Left lung (tissue), 10 donors: ENCODE measurements around the gene DDX60. TPM values are rescaled to one million over a fixed set of nuclear protein-coding genes. Genes with fewer than 3 reads are reported as not detected.

Source experiments
- ATAC-seq: fragments of 200-7000 bp; cut with Tn5 transposase; one replicate; pipeline ENCODE4 v1.9.1; 2020; ENCODE audit warnings: moderate library complexity
- DNase-seq, 4 donors: peaks; one replicate each; pipeline ENCODE4 v3.0.0-alpha.2; 2013 to 2020
- H3K27ac ChIP-seq, 2 donors: fragments of 200-600 bp; sonication (generic) in 1 of 2; one replicate each; pipeline versions ENCODE4 v1.5.0 to v1.8.0; 2020 to 2021
- H3K27me3 ChIP-seq, 2 donors: fragments of 200-600 bp; sonication (generic) in 1 of 2; one replicate each; pipeline versions ENCODE4 v1.5.0 to v1.8.0; 2020 to 2021
- H3K36me3 ChIP-seq, 2 donors: fragments of 200-600 bp; sonication (generic) in 1 of 2; one replicate each; pipeline versions ENCODE4 v1.5.0 to v1.8.0; 2020 to 2021
- H3K4me1 ChIP-seq, 2 donors: fragments of 200-600 bp; one replicate each; pipeline ENCODE4 v1.8.0; 2021
- H3K4me3 ChIP-seq, 2 donors: fragments of 200-600 bp; sonication (generic) in 1 of 2; one replicate each; pipeline versions ENCODE4 v1.5.0 to v1.8.0; 2020 to 2021; ENCODE audit warnings: mild to moderate bottlenecking in 1 of 2
- H3K9me3 ChIP-seq, 2 donors: fragments of 200-600 bp; sonication (generic) in 1 of 2; one replicate each; pipeline versions ENCODE4 v1.5.0 to v1.8.0; 2020 to 2021
- intact Hi-C, 2 donors: fragments of 100-400 bp; cut with DNase I; formaldehyde crosslinking; loops; one replicate each; pipeline versions ENCODE4 v1.11.2 to v1.14.2; 2022
- polyA plus RNA-seq, 6 donors: library from polyadenylated mRNA; unstranded; fragments of 120-200 nt; gene quantifications; one replicate each; pipeline ENCODE4 v1.2.1, GENCODE V29; 2013; ENCODE audit not compliant: insufficient read length in 6 of 6
- total RNA-seq, 2 donors: library from RNA; stranded (reverse); fragmentation: NEBNext Ultra II Directional; extraction: Animal tissue kit (Norgen Biotek cat#: 25700); gene quantifications; one replicate each; pipeline ENCODE4 v1.2.1, GENCODE V29; 2021
- TF ChIP-seq, protein P1 (sequence below), 2 donors: fragments of 200-600 bp; sonication (generic) in 1 of 2; IDR thresholded peaks; one replicate each; pipeline versions ENCODE4 v1.5.0 to v1.8.0; 2021; ENCODE audit warnings: antibody characterized with exemption in 2 of 2
- donor health status: DM: no; HTN: yes; CAD: no.
- donor health status: DM: no; HTN: no; CAD: no.

Gene DDX60
- total and polyA plus RNA-seq, 8 donors, result 19.0 to 32.4 (median 22.7) TPM

DNA sequence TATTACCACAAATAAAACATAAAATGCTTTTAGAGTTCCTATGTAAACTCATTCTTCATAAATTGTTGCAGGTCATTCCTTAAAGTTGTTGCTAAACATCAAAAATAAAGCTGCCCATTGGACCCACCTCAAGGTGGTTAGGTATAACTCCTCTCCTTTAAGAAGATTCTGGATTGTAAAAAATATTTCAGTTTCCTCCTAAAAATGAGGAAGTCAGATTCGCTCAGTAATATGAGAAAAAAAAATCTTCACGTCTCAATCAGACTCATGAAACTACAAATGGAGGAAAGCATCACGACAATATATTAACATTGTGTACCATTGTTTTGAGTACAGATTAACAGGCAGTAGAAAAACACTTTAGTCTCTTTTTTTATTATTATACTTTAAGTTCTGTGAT is 105.9 kb downstream of the DDX60 start:
- ATAC-seq, result no peak
- no peaks in the 10 kb centered on the region for H3K4me1 ChIP-seq

DNA sequence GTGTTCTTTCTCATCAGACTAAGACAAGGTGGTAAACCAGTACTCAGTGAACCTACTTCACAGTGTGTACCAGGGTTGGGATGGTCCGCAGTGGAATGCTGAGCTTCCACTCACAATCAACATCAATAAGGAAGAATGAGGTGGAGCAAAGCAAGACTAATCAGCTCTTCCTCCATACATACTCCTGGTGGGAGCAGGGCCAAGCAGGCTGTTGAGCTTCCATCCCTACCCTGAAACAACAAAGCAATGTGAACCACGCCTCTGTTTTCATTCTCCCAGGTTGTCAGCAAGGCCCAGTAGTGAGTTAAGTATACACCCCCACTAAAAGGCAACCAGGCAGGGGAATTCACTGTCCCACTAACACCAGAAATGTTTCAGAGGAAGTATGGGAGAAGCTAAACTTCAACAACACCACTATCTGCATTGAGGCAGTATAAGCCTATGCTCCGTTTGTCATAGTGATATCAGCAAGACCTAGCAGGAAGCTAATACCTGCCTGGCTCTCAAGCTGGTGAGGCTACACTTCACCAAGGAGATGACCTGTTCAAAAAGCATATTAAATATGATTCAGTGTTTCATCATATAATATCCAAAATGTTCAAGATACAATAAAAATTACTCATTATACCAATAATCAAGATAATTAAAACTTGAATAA is 109.5 kb downstream of the DDX60 start:
- no peak overlapping the region for H3K27ac ChIP-seq
- ATAC-seq, result no peak
- intact Hi-C loops, result no loop called here

More for the DNA sequence above, 105.9 kb downstream of the DDX60 start:
- no peak overlapping the region for H3K27ac ChIP-seq
- no peak for DNase-seq
- peaks cover 0 to 21% of the 10 kb centered on the region in 2 donors for H3K36me3 ChIP-seq
- H3K9me3 ChIP-seq, result peaks cover 0 to 3% of the 10 kb centered on the region in 2 donors
- no peaks in the 10 kb centered on the region for H3K27me3 ChIP-seq
- no peak overlapping the region for H3K4me3 ChIP-seq
- TF ChIP-seq, protein P1, sequence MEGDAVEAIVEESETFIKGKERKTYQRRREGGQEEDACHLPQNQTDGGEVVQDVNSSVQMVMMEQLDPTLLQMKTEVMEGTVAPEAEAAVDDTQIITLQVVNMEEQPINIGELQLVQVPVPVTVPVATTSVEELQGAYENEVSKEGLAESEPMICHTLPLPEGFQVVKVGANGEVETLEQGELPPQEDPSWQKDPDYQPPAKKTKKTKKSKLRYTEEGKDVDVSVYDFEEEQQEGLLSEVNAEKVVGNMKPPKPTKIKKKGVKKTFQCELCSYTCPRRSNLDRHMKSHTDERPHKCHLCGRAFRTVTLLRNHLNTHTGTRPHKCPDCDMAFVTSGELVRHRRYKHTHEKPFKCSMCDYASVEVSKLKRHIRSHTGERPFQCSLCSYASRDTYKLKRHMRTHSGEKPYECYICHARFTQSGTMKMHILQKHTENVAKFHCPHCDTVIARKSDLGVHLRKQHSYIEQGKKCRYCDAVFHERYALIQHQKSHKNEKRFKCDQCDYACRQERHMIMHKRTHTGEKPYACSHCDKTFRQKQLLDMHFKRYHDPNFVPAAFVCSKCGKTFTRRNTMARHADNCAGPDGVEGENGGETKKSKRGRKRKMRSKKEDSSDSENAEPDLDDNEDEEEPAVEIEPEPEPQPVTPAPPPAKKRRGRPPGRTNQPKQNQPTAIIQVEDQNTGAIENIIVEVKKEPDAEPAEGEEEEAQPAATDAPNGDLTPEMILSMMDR (IDR thresholded peaks at IDR 0.05), result no peak
- intact Hi-C loops, result no loop called here

DNA sequence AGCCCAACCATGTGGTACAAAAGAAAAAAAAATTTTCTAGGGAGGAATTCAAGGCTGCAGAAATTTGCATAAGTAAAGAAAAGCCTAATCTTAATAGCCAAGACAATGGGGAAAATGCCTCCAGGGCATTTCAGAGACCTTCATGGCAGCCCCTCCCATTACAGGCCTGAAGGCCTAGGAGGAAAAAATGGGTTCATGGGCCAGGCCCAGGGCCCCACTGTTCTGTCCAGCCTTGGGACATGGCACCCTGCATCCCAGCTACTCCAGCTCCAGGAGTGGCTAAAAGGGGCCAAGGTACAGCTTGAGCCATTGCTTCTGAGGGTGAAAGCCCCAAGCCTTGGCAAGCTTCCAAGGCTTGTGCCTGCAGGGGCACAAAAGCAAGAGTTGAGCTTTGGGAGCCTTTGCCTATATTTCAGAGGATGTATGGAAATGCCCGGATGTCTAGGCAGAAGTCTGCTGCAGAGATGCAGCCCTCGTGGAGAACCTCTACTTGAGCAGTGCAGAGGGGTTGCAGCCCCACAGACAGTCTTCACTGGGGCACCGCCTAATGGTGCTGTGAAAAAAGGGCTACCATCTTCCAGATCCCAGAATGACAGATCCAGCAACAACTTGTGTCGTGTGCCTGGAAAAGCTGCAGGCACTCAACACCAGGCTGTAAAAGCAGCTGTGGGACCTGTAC is 115.2 kb downstream of the DDX60 start:
- no peaks in the 10 kb centered on the region for H3K27me3 ChIP-seq
- no peak for DNase-seq
- TF ChIP-seq, protein P1 (IDR thresholded peaks at IDR 0.05), result no peak
- peaks cover 0 to 3% of the 10 kb centered on the region in 2 donors for H3K36me3 ChIP-seq
- no peak for ATAC-seq
- no peak overlapping the region for H3K27ac ChIP-seq
- no peak overlapping the region for H3K4me3 ChIP-seq
- H3K9me3 ChIP-seq, result peaks cover 0 to 33% of the 10 kb centered on the region in 2 donors
- no peaks in the 10 kb centered on the region for H3K4me1 ChIP-seq
- intact Hi-C loops, result no loop called here

More for the DNA sequence above, 109.5 kb downstream of the DDX60 start:
- TF ChIP-seq, protein P1 (IDR thresholded peaks at IDR 0.05), result no peak
- H3K4me3 ChIP-seq, result no peak overlapping the region
- H3K27me3 ChIP-seq, result no peaks in the 10 kb centered on the region
- DNase-seq, result no peak
- H3K9me3 ChIP-seq, result peaks cover 0 to 17% of the 10 kb centered on the region in 2 donors
- H3K4me1 ChIP-seq, result no peaks in the 10 kb centered on the region
- H3K36me3 ChIP-seq, result no peaks in the 10 kb centered on the region

DNA sequence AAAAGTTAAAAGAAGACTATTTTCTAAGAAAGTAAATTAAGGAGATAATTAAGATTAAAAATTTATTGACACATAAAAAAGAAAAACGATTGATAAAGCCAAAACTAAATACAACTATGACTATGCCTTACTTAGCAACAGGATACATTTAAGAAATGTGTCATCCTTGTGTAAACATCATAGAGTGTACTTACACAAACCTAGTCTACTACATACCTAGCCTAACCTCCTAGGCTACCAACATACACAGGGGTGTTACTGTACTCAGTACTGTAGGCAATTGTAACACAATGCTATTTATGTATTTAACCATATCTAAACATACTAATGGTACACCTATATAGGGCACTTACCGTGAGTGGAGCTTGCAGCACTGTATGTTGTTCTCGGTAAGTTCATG is 117.9 kb downstream of the DDX60 start:
- peak; percentile 50 for ATAC-seq
- peaks cover 0 to 31% of the 10 kb centered on the region in 2 donors for H3K9me3 ChIP-seq

More for the DNA sequence above, 117.9 kb downstream of the DDX60 start:
- H3K36me3 ChIP-seq, result peaks cover 0 to 3% of the 10 kb centered on the region in 2 donors
- TF ChIP-seq, protein P1 (IDR thresholded peaks at IDR 0.05), result no peak
- no peaks in the 10 kb centered on the region for H3K4me1 ChIP-seq
- no peaks in the 10 kb centered on the region for H3K27me3 ChIP-seq
- intact Hi-C loops, result no loop called here
- DNase-seq, result no peak
- no peak overlapping the region for H3K4me3 ChIP-seq
- no peak overlapping the region for H3K27ac ChIP-seq
